ENCODE results near the gene SCAPER. TPM values are rescaled to one million over a fixed set of nuclear protein-coding genes. Genes with fewer than 3 reads are reported as not detected.

The SCAPER gene
- total RNA-seq, 1 experiment from 2014 or later = 7.4 TPM

- H3K56ac ChIP-seq (ENCODE audit: insufficient read length, low read depth, low read length) = no peak overlapping the region
- Mint-ChIP-seq H3K9me3 (peaks cover 0 to 3% of the 10 kb centered on the region in 2 experiments; a peak in 2 of 5 replicates), H3K36me3 (ENCODE audit: insufficient read depth in 1 of 3, low read depth in 3 of 3) (peaks cover 0 to 11% (median 9%) of the 10 kb centered on the region in 3 experiments; a peak in 3 of 7 replicates), H3K27ac (no peak overlapping the region), H3K4me3 (no peak overlapping the region), H3K4me1 (peaks cover 4 to 7% of the 10 kb centered on the region in 2 experiments), H3K27me3 (ENCODE audit: low read depth) (no peaks in the 10 kb centered on the region)
- H3K27me3 ChIP-seq (ENCODE audit: insufficient read depth, low read length) = no peaks in the 10 kb centered on the region
- DNase-seq = no peak
- no peak overlapping the region for H2BK15ac ChIP-seq (ENCODE audit: low read depth, low read length)
- no peak overlapping the region for H2BK120ac ChIP-seq (ENCODE audit: low read depth, low read length, poor library complexity, severe bottlenecking)
- no peaks in the 10 kb centered on the region for H3K23me2 ChIP-seq (ENCODE audit: insufficient read length, low read depth, low read length, poor library complexity, severe bottlenecking)
- no peak overlapping the region for H2AK5ac ChIP-seq (ENCODE audit: insufficient read length, low read length)
- no CpG with 5 or more reads among the region's 1 CpG for WGBS (ENCODE audit: extremely low coverage, insufficient read length, low lambda C conversion rate)
- no peak overlapping the region for H2BK12ac ChIP-seq (ENCODE audit: insufficient read length, low read depth, low read length)
- no peak overlapping the region for H4K91ac ChIP-seq (ENCODE audit: insufficient read length, low read depth, low read length)
- no peak overlapping the region for H3K18ac ChIP-seq (ENCODE audit: insufficient read length, low read depth, low read length)
- no peak overlapping the region for H3K4me2 ChIP-seq (ENCODE audit: insufficient read depth, insufficient read length, low read length)
- H4K8ac ChIP-seq (replicated peaks; ENCODE audit: insufficient read length, low read depth, low read length) = no peak overlapping the region
- no peak for TF ChIP-seq CTCF (conservative IDR thresholded peaks at IDR 0.05)
- H3K79me2 ChIP-seq (ENCODE audit: insufficient read depth, low read length) = no peaks in the 10 kb centered on the region
- no peak overlapping the region for H3K23ac ChIP-seq (ENCODE audit: insufficient read length, low read depth, low read length)
- H2BK20ac ChIP-seq (ENCODE audit: low read depth, low read length, poor library complexity, severe bottlenecking) = no peak overlapping the region
- H4K20me1 ChIP-seq (ENCODE audit: control insufficient read depth, insufficient read depth, insufficient read length) = no peaks in the 10 kb centered on the region
- H3K4ac ChIP-seq (ENCODE audit: low read depth, low read length) = no peak overlapping the region
- H3K27ac ChIP-seq (ENCODE audit: insufficient read length, low read depth, low read length) = no peak overlapping the region
- no peak overlapping the region for H3T11ph ChIP-seq (ENCODE audit: low read length)
- H4K5ac ChIP-seq (ENCODE audit: insufficient read length, low read depth, low read length) = no peak overlapping the region
- no peak overlapping the region for H2BK5ac ChIP-seq (ENCODE audit: insufficient read length, low read length)
- no peak overlapping the region for H3K14ac ChIP-seq (ENCODE audit: insufficient read depth, low read length)
- no peak overlapping the region for H2AFZ ChIP-seq (ENCODE audit: low read length)
- H3K9me3 ChIP-seq (ENCODE audit: control insufficient read depth, low read depth, low read length) = no peaks in the 10 kb centered on the region
- no peaks in the 10 kb centered on the region for H3K4me1 ChIP-seq (ENCODE audit: insufficient read depth, low read length)
- no peak overlapping the region for H3K9ac ChIP-seq (ENCODE audit: extremely low read depth, insufficient read length, low read length)
- H3K79me1 ChIP-seq (ENCODE audit: insufficient read depth, low read depth, low read length, poor library complexity, severe bottlenecking) = no peaks in the 10 kb centered on the region
These were observed 58.4 kb downstream of the SCAPER start for GRCh38 chr15:76846782-76847181.

Measured in H9 (cell line).